GM20000 (cell line): ENCODE results near the gene ILKAP.

ENCODE experiments used
- DNase-seq: peaks from one replicate; pipeline ENCODE4 v3.0.0; 2012; ENCODE audit warnings: low spot score
- TF ChIP-seq, protein P1 (sequence below): IDR thresholded peaks from 2 replicates; pipeline ENCODE4 v1.5.1; 2012; ENCODE audit warnings: mild to moderate bottlenecking, control low read depth; ENCODE audit errors: extremely low read depth, missing control alignments

The ILKAP gene

DNA sequence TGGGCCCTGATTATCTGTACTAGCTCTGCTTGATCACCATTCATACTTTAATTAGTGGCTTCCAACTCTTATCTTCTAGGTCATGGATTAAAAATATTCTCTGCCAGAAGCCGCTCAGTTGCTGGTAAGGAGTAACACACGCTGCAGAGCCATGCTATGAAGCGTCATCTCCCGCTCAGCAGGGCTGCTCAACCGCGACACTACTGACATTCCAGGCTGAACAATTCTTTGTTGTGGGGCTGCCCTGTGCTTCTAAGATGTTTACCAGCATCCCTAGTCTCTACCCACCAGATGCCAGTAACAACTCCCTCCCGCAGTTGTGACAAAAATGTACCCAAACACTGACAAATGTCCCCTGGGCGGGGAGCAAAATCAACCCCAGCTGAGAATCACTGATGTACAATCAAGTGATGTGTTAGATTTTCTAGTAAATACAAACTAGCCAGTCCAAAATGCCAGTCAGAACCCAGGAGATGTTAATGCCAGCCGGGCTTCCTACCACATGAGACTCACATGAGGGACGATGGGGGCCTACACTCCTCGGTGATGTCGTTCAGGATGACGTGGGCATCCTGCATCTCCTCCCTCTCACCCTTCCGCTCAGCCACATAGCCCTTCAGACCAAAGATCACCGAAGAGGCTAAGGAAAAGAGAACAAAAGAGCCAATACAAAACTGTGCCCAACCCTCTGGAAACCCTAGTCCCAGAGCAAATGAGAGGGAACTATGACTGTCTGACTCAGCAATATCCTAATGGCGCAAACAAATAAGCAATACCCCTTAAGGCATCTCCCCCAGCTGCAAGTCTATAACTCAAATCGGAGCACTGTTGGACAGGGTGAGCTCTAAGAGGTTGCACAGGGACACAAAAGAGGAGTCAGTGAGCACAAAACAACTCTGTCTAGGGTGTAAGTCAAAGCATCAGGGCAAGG is 15.6 kb downstream of the ILKAP start:
- DNase-seq = no peak
- TF ChIP-seq, protein P1, sequence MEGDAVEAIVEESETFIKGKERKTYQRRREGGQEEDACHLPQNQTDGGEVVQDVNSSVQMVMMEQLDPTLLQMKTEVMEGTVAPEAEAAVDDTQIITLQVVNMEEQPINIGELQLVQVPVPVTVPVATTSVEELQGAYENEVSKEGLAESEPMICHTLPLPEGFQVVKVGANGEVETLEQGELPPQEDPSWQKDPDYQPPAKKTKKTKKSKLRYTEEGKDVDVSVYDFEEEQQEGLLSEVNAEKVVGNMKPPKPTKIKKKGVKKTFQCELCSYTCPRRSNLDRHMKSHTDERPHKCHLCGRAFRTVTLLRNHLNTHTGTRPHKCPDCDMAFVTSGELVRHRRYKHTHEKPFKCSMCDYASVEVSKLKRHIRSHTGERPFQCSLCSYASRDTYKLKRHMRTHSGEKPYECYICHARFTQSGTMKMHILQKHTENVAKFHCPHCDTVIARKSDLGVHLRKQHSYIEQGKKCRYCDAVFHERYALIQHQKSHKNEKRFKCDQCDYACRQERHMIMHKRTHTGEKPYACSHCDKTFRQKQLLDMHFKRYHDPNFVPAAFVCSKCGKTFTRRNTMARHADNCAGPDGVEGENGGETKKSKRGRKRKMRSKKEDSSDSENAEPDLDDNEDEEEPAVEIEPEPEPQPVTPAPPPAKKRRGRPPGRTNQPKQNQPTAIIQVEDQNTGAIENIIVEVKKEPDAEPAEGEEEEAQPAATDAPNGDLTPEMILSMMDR = no peak

DNA sequence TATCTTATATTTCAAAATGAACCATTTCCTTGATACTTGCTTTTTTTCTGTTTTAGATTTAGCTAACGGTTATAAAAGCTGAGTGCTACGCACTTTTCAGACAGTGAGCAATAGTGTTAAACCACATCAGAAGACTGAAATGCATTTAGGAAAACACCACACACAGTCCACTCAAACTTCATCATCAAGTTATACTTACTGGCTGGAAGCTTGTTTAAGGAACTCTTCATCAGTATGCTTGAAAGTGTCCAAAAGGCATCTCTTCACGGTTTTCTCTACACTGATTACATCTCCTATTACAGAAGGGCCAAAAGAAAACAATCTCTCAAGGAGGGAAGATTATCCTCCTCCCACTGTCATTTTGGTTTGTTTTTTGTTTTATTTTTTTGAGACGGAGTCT is 19.7 kb downstream of the ILKAP start:
- DNase-seq = no peak
- TF ChIP-seq, protein P1 = no peak

DNA sequence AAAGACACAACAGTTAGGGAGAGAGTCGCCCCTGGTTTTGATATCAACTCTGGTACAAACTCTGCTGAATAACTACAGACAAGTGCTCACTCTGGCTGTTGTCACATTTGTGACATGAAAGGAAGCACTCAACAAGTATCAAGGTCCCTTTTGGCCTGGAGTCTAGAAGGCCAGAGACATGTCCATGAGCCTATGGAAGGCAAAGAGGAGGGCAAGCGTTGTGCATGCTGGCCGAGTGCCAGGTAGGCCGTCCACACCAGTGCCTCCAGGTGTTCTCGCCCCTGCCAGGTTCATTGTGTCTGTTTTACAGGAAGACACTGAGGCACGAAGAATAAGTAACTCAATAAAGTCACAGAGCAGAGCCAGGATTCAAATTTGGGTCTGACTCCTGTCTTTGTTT is 21.1 kb downstream of the ILKAP start:
- TF ChIP-seq, protein P1 = no peak
- DNase-seq = no peak

DNA sequence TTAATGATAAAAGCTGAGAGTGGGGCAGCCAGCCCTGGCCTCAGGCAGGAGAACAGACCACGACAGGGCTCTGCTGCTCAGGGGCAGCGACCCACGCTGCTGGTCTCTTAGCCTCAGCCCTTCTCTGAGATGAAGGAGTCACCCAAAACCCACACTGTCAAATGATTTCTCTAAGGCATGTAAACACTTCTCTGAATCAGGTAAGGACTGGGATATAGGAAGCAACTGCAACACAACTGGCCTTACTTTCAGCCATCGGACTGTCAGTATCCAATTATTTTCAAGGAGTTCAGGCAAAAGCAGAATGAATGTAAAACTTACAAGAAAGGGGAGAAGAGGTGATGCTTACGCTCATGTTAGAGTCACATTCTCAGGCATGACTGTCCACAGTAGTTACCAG is 22.9 kb downstream of the ILKAP start:
- no peak for DNase-seq
- TF ChIP-seq, protein P1 = no peak

DNA sequence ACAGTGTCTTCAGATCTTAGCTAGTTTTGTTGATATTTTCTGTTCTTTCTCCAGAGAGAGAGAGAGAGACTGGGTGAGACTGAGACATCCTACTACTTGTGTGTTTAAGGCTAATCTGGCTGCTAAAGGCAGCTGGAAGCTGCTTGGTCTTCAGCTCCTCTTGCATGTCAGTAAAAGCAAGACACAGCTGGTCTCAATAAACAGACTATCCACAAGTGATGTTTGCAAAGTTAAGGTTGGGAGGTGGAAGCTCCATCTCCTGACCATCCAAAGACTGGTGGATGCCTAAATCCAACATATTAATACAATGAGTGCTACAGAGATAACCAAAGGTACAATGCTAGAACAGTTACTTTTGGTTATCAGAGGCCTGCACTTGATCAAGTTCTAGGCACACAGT is 26.9 kb downstream of the ILKAP start:
- DNase-seq = no peak
- TF ChIP-seq, protein P1 = no peak

DNA sequence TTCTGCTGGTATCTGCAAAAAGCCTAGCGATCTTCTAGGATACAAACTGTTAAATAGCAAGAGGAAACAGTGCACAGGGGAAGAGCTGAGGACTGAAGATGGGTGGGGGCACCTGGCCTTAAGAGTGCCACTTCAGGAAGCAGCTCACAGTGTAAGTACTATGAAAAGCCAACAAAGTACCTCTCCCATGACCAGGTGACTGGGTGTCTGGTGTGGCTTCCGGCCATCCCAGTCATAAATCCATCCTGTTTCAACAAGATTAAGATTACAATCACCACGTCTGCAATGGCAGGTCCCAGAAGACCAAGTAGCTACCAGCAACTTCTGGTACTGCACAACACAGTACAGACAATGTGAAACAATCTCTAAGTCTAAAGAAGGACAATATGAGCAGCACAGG is 28.8 kb downstream of the ILKAP start:
- TF ChIP-seq, protein P1 = no peak
- no peak for DNase-seq

DNA sequence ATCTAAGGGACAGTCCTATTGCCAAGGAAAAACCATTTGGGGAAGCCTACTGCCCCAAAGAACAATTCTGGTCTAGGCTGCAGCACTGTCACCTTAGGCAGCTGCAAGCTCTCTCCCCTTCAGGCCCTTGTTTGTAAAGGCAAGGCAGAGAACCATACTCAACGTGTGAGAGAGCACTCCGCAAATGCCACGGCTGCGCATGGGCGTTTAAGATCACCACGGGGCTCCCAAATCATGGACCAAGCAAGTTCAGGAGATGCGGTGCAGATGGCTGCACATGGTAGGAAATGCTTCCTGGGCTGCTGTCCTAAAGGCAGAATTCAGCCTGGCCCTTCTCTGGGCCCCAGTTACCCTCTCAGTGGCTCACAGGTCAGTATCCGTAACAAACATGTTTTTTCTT is 29.2 kb downstream of the ILKAP start:
- TF ChIP-seq, protein P1 = no peak
- DNase-seq = no peak
